Endothelial cell of umbilical vein (primary cell): ENCODE data around the gene RFX1.

Experiments
- POLR2A ChIP-seq: IDR thresholded peaks from 2 replicates; pipeline ENCODE4 v1.6.1; 2012; ENCODE audit warnings: low read depth, mild to moderate bottlenecking, control low read depth, low read length
- TF ChIP-seq, protein P1 (sequence below), 2 donors: IDR thresholded peaks; 1 replicate in 1 of 2; 2 replicates in 1 of 2; pipeline ENCODE4 v1.5.1; 2011; ENCODE audit warnings: low read length in 2 of 2, mild to moderate bottlenecking in 2 of 2, moderate library complexity in 2 of 2, control low read depth in 1 of 2, inconsistent platforms in 1 of 2, low read depth in 1 of 2; ENCODE audit not compliant: insufficient read depth in 1 of 2; ENCODE audit errors: extremely low read depth in 1 of 2

GRCh38 chr19:14028901-14029300 is 22.8 kb upstream of the RFX1 start:
- TF ChIP-seq, protein P1, sequence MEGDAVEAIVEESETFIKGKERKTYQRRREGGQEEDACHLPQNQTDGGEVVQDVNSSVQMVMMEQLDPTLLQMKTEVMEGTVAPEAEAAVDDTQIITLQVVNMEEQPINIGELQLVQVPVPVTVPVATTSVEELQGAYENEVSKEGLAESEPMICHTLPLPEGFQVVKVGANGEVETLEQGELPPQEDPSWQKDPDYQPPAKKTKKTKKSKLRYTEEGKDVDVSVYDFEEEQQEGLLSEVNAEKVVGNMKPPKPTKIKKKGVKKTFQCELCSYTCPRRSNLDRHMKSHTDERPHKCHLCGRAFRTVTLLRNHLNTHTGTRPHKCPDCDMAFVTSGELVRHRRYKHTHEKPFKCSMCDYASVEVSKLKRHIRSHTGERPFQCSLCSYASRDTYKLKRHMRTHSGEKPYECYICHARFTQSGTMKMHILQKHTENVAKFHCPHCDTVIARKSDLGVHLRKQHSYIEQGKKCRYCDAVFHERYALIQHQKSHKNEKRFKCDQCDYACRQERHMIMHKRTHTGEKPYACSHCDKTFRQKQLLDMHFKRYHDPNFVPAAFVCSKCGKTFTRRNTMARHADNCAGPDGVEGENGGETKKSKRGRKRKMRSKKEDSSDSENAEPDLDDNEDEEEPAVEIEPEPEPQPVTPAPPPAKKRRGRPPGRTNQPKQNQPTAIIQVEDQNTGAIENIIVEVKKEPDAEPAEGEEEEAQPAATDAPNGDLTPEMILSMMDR (IDR thresholded peaks at IDR 0.05; ENCODE audit: extremely low read depth in 1 of 2, insufficient read depth in 1 of 2, low read depth in 1 of 2, low read length in 2 of 2) = no peak
- no peak for TF ChIP-seq POLR2A
